Activated T-cell treated with anti-CD3 and anti-CD28 coated beads for 1 hour (primary cell): Measurements from ENCODE around the gene P2RY6.

Source experiments
- DNase-seq: peaks from one replicate; pipeline ENCODE4 v3.0.0-alpha.2; 2020; ENCODE audit warnings: low read depth

Gene P2RY6

DNA sequence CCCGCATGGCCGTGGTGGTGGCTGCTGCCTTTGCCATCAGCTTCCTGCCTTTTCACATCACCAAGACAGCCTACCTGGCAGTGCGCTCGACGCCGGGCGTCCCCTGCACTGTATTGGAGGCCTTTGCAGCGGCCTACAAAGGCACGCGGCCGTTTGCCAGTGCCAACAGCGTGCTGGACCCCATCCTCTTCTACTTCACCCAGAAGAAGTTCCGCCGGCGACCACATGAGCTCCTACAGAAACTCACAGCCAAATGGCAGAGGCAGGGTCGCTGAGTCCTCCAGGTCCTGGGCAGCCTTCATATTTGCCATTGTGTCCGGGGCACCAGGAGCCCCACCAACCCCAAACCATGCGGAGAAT is 25.1 kb downstream of the P2RY6 start:
- no peak for DNase-seq

- no peak for DNase-seq
These were observed 25.6 kb downstream of the P2RY6 start for GRCh38 chr11:73297702-73298101.

- DNase-seq: no peak
These were observed 26.1 kb downstream of the P2RY6 start for GRCh38 chr11:73298233-73298632.

DNA sequence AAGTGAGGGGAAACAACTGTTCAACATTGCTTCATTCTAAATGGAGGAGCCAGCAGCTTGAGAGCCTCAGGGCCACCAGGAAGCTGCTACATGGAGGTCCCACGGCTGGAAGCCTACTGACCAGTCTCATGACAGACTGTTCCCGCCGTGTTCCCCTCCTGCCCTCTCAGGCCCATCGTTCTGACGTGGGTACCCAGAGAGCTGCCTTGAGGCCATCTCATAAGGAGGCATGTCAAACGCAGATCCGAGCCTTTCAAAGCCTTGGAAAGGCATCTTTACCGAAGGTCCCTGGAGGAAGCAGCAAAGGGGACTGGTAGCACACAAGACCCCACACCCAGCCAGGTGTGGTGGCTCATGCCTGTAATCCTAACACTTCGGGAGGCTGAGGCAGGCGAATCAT is 27.6 kb downstream of the P2RY6 start:
- no peak for DNase-seq

- DNase-seq: no peak
These were observed 34.1 kb downstream of the P2RY6 start for GRCh38 chr11:73306069-73306841.

DNA sequence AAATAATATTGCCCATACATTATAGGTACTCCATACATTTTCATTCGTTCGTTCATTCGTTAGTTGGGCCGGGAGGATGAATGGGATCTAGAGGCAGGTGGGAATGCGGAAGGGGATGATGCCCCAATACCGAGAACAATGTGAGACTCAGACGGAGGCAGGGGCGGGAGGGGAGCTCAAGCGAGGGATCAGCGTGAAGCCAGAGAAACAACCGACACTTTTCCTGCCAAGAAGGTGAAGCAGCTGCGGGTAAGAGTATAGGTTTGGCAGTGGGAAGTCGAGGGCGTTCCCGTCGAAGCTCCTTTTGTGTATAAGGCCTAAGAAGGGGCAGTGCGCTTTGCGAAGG is 34.8 kb downstream of the P2RY6 start:
- DNase-seq: no peak

DNA sequence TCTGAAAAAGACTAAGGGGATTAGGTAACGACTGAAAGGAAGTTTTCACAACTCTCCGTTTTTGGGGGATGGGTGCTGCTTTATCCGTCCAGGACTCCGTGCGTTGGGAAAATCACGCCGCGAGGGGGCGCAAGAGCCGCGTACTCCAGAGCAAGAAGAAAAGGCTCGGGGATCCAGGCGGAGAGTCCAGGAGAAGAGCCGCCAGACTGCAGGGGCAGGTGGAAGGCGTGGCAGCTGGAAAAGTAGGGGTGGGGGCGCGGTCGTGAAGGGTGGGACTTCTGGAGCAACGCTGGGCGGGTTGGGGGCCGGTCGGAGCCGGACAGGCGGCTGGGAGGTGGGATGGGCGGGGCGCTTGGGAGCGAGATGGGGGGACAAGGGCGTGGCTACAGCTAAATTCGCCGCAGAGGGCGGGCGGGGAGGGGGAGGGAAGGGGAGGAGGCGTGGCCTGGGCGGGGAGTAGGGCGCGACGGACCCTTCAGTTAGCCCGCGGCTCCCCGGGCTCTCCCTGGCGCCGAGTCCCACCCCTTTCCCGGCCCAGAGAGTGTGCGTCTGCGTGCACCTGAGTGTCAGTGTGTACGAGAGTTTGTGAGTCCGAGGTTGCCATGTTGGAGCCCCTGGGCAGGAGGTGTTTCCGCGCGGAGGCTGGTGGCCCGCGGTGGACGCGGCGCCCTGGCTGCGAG is 35.3 kb downstream of the P2RY6 start:
- peak; percentile 90 for DNase-seq

DNA sequence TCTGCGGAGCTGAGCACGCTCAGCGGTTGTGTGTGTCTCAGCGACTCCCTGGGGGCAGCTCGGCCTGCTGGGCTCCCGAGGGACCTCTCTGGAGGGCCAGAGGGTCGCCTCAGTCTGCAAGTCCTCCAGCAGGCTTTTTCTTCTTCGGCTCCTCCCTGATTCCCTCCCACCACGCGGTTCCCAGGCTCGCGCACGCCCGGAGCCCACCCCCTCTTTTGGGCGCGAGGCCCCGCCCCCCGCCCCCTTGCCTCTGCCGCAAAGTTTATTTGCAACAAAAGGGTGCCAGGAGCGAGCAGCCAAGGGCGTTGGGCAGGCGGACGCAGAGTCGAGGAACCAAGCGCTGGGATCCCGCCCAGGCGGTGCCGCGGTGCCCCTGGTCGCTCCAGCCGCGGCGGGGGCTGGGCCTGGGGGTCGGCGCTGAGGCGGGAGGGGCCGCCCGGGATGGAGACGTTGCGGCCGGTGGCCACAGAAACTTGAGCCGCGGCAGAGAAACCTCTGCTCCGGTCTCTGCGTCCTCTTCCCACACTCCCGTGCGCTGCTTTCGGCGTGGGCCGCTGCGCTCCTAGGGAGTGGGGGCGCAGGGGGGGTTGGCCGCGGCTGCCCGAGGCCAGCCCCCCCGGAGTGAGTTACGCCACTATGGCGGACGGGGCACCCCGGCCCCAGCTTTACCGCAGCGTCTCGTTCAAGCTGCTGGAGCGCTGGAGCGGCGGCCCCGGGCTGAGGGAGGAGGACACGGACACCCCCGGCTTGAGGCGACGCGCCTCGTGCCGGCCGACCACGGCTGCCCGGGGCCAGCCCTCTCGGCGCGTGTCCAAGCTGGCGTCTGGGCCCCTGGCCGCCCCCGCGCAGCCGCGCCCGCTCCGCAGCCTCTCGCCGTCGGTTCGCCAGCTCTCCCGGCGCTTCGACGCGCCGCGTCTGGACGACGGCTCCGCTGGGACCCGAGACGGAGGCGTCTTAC is 36.1 kb downstream of the P2RY6 start, which contains the start of gene ARHGEF17:
Gene ARHGEF17 (plus strand): TSS at position 274 of the 958 bp plus-strand sequence. CDS start 363 bp downstream, at position 637.
- DNase-seq: peak; percentile 17

GRCh38 chr11:73308961-73309919 is 37.1 kb downstream of the P2RY6 start:
- no peak for DNase-seq

GRCh38 chr11:73310076-73310475 is 37.9 kb downstream of the P2RY6 start:
- DNase-seq: no peak

- DNase-seq: no peak
These were observed 38.7 kb downstream of the P2RY6 start for GRCh38 chr11:73310661-73311393.

GRCh38 chr11:73311394-73311869 is 39.3 kb downstream of the P2RY6 start:
- no peak for DNase-seq

- DNase-seq: no peak
These were observed 39.9 kb downstream of the P2RY6 start for GRCh38 chr11:73312036-73312435.

DNA sequence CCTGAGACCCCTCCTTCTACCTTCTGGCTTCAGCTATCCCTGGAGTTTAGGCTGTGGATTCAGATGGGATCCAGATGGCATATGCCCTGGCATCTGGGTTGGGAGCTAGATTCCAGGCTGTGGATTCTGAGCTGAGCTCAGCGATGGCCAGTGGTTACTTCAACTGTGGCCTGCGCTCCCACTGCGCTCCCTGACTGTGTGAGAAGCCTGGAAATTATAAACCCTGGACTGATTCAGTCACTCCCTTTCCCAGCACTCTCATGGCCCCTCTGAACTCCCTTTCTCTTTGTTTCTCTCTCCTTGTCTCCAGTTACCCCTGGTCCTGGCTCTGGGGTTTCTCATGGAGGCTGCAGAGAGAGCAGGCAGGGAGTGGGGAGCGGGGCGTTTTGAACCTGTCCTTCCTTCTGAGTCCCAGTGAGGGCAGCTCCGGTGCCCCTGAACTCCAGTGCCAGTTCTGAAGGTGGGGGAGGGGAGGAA is 40.8 kb downstream of the P2RY6 start:
- DNase-seq: no peak

DNA sequence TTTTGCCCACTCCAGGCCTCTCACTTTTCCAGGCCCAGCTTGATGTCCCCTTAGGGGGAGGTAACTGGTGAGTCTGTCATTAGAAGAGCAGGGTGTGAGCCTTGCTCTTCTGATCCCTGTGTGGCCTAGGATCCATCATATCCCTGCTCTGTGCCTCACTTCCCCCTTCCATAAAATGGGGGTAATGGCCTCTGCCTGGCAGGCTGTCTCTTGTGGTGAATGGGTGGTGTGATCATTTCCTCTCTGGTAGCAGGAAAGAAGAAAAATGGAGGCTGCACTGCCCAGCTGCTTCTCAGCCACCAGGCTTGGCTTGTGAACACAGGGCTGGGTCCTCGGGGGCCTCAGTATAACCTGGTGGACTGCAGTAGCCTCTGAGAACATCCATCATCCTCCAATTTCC is 41.5 kb downstream of the P2RY6 start:
- DNase-seq: no peak

DNA sequence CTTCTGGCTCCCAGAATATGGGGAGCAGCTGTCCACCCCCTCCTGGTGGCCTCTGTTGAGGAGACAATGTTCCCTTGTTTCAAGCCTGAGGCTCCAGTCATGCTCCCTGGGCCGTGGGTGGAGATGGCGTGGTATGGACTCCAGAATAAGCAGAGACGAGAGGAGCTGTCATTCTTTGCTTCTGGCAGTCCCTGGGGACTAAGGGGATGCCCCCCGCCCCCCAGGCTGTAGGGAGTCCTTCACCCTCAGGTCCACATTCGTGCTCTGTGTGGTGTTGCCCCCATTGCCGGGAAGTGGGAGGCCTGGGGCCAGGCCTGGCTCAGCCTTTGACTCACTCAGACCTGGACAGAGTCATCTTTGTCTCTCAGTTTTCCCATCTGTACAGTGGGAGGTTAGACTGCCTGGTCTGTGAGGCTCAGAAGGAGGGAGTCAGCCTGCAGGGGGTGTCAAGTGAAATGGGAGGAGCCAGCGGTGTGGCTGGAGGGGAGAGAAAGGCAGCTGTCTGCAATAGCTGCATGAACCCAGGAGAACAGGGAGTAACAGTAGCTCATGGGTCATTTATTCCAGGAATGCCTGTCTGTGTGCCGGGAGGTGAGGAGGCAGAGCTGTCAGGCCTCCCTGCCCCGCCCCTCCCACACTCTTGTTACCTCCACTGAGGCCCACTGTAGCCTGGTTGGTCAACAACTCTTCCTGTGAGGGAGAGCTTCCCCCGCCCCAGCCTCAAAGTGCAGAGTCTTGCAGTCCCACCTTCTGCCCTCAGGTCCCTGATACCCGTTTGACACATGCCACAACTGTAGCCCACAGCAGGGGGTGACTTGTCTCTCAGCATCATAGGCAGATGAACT is 42.2 kb downstream of the P2RY6 start:
- no peak for DNase-seq

DNA sequence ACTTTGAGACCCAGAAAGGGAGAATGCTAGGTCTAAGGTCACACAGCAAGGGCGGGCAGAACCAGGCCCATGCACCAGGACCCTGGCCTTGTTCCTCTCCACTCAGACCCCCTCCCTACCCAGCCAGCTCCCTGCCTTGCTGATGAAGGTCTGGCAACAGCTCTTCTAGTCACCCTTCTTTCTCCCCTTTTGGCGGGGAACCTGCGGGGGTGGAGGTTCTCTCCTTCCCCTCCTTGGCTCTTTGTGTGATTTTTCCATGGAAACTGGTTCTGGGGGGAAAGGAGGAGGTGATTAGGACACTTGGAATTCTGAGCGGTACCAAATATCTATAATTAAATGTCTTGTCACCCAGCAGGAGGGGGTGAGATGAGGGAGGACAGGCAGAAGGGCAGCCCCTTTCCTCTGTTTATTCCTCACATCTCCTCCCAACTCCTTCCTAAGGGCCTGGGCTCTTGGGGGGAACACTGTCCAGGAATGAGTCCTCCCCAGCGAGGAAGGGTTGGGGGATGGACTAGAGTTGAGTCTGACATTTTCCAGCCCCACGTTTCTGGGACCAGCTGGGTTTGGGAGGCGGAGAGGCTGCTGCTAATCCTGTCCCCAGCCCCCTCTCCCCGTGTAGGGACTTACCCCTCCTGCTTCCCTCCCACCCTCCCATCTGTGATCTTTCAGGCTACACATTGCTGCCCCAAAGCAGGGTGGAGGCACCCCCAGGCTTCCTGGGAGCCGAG is 43.3 kb downstream of the P2RY6 start:
- no peak for DNase-seq

- DNase-seq: no peak
These were observed 44.3 kb downstream of the P2RY6 start for GRCh38 chr11:73316422-73316821.

DNA sequence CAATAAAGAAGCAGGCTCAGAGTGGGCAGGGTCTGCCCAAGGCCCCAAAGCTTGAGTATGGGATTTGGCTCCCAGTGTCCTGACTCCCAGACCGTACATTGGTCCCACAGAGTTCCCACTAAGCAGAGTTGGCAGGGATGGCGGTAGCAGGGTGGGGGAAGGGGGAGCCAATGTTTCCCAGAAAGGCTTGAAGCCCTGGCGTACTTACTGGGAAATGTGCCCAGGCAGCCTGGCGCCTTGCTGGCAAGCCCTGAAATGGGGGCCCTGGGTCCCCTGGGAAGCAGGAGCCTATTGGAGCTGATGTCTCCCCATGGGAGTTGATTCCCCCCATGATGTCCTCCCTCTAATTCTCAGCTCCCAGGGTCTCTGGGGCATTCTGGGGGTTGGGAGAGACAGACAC is 45.2 kb downstream of the P2RY6 start:
- DNase-seq: no peak
